Measurements from ENCODE around the gene SPSB4. TPM values are rescaled to one million over a fixed set of nuclear protein-coding genes. Genes with fewer than 3 reads are reported as not detected.

SPSB4 gene
- total RNA-seq, 1 experiment from 2014 or later, result 0.05 TPM

GRCh38 chr3:141074529-141074928, 23.4 kb downstream of the SPSB4 start:
- no peak overlapping the region for H3K27ac ChIP-seq (ENCODE audit: low read length)
- no peaks in the 10 kb centered on the region for H3K4me1 ChIP-seq (ENCODE audit: control insufficient read depth, insufficient read depth, low read length)
- no peaks in the 10 kb centered on the region for H3K36me3 ChIP-seq (ENCODE audit: control insufficient read depth, insufficient read depth, low read length)
- intact Hi-C loops (cut with micrococcal nuclease; ENCODE audit: unreplicated experiment) (no loop called here), in situ Hi-C loops (cut with HindIII; ENCODE audit: low pct_unique_long_range_greater_than_20kb, low sequenced_read_pairs) (no loop called here)
- no peak for ATAC-seq
- no peaks in the 10 kb centered on the region for H3K9me3 ChIP-seq (ENCODE audit: control insufficient read depth, insufficient read depth, low read depth, low read length)
- no peaks in the 10 kb centered on the region for H3K27me3 ChIP-seq (ENCODE audit: control insufficient read depth, insufficient read depth, low read length)
- H3K4me3 ChIP-seq (ENCODE audit: low read depth in 2 of 2, low read length in 2 of 2), result no peak overlapping the region
- ChIA-PET CTCF (no interaction called here), POLR2A (no interaction called here)
- DNase-seq (ENCODE audit: low read depth, low spot score), result no peak
- no TSS peak for BruUV-seq (replicated peaks)
- TF ChIP-seq CTCF (IDR thresholded peaks at IDR 0.05), result no peak
- TF ChIP-seq TCF7L2 (IDR thresholded peaks at IDR 0.05; ENCODE audit: low read depth, low read length), result no peak
- no peak for TF ChIP-seq POLR2AphosphoS5 (IDR thresholded peaks at IDR 0.05; ENCODE audit: low read depth, low read length)
- no peak for TF ChIP-seq REST (IDR thresholded peaks at IDR 0.05; ENCODE audit: insufficient read depth in 1 of 2, low read depth in 2 of 2, low read length in 1 of 2)
- no peak for TF ChIP-seq SIN3A (IDR thresholded peaks at IDR 0.05; ENCODE audit: borderline replicate concordance, insufficient read depth, low read depth, low read length)

- no peak for TF ChIP-seq SIN3A (IDR thresholded peaks at IDR 0.05; ENCODE audit: borderline replicate concordance, insufficient read depth, low read depth, low read length)
- no peak for TF ChIP-seq REST (IDR thresholded peaks at IDR 0.05; ENCODE audit: insufficient read depth in 1 of 2, low read depth in 2 of 2, low read length in 1 of 2)
- TF ChIP-seq TCF7L2 (IDR thresholded peaks at IDR 0.05; ENCODE audit: low read depth, low read length), result no peak
- no peak for TF ChIP-seq POLR2AphosphoS5 (IDR thresholded peaks at IDR 0.05; ENCODE audit: low read depth, low read length)
- TF ChIP-seq CTCF (IDR thresholded peaks at IDR 0.05), result no peak
- no peak for ATAC-seq
- ChIA-PET POLR2A (no interaction called here), CTCF (no interaction called here)
- in situ Hi-C loops (cut with HindIII; ENCODE audit: low pct_unique_long_range_greater_than_20kb, low sequenced_read_pairs), result no loop called here
- BruUV-seq (replicated peaks), result no TSS peak
- Histone ChIP-seq H3K27ac (ENCODE audit: low read length) (no peak overlapping the region), H3K4me3 (ENCODE audit: low read depth in 2 of 2, low read length in 2 of 2) (no peak overlapping the region), H3K4me1 (ENCODE audit: control insufficient read depth, insufficient read depth, low read length) (no peaks in the 10 kb centered on the region), H3K27me3 (ENCODE audit: control insufficient read depth, insufficient read depth, low read length) (no peaks in the 10 kb centered on the region), H3K36me3 (ENCODE audit: control insufficient read depth, insufficient read depth, low read length) (no peaks in the 10 kb centered on the region), H3K9me3 (ENCODE audit: control insufficient read depth, insufficient read depth, low read depth, low read length) (no peaks in the 10 kb centered on the region)
- no peak for DNase-seq (ENCODE audit: low read depth, low spot score)
- intact Hi-C loops (cut with micrococcal nuclease; ENCODE audit: unreplicated experiment), result no loop called here
Measured at GRCh38 chr3:141076036-141076773, 25.1 kb downstream of the SPSB4 start.
